NB4 (cell line): Measurements from ENCODE around the gene TTC32.
"Not testable (repeated sequence)": the region's sequence is repeated elsewhere in the genome, so short reads cannot be mapped to it uniquely, and the experiment has no call there.

Source experiments
- DNase-seq: peaks from one replicate; pipeline ENCODE4 v3.0.0; 2010; ENCODE audit warnings: low read depth
- H3K4me3 ChIP-seq: one replicate; pipeline ENCODE4 v1.5.1; 2011; ENCODE audit warnings: mild to moderate bottlenecking, low read depth, low read length, moderate library complexity
- MYC ChIP-seq: IDR thresholded peaks from 2 replicates; pipeline ENCODE4 v1.6.1; 2011; ENCODE audit warnings: low read depth, low read length
- POLR2A ChIP-seq: IDR thresholded peaks from 2 replicates; pipeline ENCODE4 v1.6.1; 2011; ENCODE audit warnings: mild to moderate bottlenecking; ENCODE audit not compliant: insufficient read length; ENCODE audit errors: extremely low read depth
- TF ChIP-seq, protein P1 (sequence below): IDR thresholded peaks from 2 replicates; pipeline ENCODE4 v1.6.1; 2011; ENCODE audit warnings: low read depth, low read length
- TF ChIP-seq, protein P2 (sequence below): IDR thresholded peaks from one replicate; pipeline ENCODE4 v1.5.1; 2012; ENCODE audit warnings: low read depth, low read length

The TTC32 gene

DNA sequence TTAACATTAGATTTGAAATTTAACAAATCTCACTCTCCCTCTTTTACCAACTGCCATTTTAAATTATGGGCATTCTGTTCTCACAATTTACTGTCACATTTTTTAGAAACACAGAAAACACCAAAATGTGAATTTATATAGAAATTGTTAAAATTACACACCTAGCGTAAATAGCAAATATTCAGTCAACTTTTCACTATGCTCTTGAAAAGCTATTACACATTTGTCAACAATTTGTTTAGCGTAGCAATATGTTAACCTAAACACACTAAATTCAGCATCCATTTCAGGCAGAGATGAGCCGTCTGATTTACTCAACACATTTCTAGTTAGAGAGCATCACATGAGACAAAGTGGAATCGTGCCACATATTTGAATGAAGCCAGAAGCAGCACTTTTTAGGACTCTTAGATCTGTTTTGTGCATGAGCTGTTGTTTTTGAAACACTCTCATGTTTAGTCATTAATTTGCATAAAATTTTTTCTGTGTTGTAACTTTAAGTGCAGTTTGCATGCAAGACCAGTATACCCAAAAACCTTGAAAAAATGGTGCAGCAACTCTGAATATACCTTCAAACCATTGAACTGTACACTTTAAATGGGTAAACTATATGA lies 8.2 kb downstream of the TTC32 start:
- DNase-seq, result no peak
- no peak overlapping the region for H3K4me3 ChIP-seq
- TF ChIP-seq POLR2A, result no peak
- no peak for TF ChIP-seq MYC
- TF ChIP-seq, protein P1, sequence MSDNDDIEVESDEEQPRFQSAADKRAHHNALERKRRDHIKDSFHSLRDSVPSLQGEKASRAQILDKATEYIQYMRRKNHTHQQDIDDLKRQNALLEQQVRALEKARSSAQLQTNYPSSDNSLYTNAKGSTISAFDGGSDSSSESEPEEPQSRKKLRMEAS, result no peak
- TF ChIP-seq, protein P2, sequence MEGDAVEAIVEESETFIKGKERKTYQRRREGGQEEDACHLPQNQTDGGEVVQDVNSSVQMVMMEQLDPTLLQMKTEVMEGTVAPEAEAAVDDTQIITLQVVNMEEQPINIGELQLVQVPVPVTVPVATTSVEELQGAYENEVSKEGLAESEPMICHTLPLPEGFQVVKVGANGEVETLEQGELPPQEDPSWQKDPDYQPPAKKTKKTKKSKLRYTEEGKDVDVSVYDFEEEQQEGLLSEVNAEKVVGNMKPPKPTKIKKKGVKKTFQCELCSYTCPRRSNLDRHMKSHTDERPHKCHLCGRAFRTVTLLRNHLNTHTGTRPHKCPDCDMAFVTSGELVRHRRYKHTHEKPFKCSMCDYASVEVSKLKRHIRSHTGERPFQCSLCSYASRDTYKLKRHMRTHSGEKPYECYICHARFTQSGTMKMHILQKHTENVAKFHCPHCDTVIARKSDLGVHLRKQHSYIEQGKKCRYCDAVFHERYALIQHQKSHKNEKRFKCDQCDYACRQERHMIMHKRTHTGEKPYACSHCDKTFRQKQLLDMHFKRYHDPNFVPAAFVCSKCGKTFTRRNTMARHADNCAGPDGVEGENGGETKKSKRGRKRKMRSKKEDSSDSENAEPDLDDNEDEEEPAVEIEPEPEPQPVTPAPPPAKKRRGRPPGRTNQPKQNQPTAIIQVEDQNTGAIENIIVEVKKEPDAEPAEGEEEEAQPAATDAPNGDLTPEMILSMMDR, result no peak

DNA sequence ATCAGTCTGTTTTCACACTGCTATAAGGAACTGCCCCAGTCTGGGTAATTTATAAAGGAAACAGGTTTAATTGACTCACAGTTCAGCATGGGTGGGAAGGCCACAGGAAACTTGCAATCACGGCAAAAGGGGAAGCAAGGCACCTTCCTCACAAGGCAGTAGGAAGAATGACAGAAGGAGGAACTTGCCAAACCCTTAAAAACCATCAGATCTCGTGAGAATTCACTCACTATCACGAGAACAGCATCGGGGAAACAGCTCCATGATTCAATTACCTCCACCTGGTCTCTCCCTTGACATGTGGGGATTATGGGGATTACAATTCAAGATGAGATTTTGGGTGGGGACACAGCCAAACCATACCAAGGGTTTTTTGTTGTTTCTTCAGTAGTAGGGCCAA lies 9.8 kb downstream of the TTC32 start:
- not testable (repeated sequence) for H3K4me3 ChIP-seq
- TF ChIP-seq, protein P1, result 0 out of 2 replicates have a peak, but pooled peaks have one; percentile 22
- DNase-seq, result peak; percentile 89

DNA sequence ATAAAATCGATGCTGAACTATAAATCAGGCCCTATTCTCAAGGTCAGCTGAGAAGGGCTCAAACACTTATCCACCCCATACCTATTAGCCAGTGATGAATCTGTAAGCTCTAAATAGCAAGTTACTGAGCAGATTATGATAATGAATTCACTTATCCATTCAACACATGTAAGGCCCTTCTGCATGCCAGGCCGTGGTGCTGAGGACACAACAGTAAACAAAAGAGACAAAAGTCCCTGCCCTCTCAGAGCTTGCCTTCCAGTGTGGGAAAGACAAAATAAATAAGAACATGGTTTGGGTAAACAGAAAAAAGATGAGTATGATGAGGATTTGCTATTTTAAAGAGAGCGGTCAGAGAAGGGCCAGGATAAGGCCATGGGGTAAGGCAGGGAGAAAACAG lies 11.7 kb downstream of the TTC32 start:
- no peak for DNase-seq
- H3K4me3 ChIP-seq, result no peak overlapping the region
- TF ChIP-seq POLR2A (no peak), MYC (no peak)
- TF ChIP-seq, protein P1, result no peak
- TF ChIP-seq, protein P2, result no peak

DNA sequence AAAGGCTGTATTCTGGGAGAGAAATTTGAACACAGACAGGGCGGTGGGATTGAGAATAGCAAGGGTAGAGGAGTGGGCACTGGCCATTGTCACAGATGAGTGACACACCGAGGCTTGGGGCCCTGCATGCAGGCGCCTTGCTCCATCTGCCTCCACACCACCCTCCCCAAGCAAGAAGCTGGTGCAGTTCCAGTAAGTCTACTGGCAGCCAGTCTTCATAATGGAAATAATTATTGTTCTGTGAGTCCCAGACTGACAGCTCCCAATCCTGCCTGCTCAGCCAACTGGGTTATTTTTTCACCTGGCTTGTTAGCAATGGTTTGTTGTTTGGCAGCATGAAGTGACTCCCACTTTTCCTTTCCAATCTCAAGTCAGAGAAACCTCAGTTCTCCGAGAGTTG lies 13.0 kb downstream of the TTC32 start:
- no peak overlapping the region for H3K4me3 ChIP-seq
- no peak for TF ChIP-seq POLR2A
- TF ChIP-seq MYC, result no peak
- TF ChIP-seq, protein P2, result no peak
- TF ChIP-seq, protein P1, result no peak

DNA sequence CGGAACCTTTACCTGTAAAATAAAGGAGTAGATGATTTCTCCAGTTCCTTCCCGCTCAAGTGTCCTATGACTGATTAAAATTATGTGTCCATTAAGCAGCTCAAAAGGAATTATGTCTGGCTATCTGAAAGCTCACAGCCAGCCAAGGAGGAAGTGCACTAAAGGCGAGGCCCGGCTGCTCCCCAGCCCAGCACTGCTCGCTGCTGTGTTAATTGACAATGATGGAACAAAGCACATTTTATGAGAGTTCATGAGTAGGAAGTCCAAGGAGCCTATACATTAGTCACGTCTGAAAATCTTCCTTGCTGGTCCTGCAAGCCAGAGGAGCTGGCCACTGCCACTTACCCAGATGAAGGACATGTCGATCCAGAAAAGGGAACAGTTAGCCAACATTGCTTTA lies 14.3 kb downstream of the TTC32 start:
- TF ChIP-seq MYC (no peak), POLR2A (no peak)
- TF ChIP-seq, protein P1, result no peak
- TF ChIP-seq, protein P2, result no peak
- H3K4me3 ChIP-seq, result no peak overlapping the region
- peak; percentile 27 for DNase-seq

More for the DNA sequence above, 13.0 kb downstream of the TTC32 start:
- no peak for DNase-seq

DNA sequence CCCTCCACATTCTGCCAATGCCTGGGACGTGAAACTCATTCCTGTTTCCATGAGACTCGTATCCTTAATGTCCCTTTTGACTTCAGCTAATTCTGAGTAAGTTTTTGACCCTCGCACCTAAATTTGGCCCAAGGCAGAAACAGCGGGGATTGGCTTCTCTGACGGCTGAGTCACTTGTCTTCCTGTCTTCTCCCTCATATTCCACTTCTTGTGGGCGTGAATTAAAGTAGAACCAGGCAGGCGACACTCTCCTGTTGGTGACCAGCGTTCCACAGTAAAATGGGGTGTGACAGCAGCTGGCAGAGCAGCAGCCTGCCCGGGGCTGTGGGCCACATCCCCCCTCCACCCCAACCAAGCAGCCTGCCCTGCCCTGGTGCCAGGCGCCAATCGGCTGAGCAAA lies 15.5 kb downstream of the TTC32 start:
- no peak overlapping the region for H3K4me3 ChIP-seq
- no peak for DNase-seq
- TF ChIP-seq, protein P1, result no peak

DNA sequence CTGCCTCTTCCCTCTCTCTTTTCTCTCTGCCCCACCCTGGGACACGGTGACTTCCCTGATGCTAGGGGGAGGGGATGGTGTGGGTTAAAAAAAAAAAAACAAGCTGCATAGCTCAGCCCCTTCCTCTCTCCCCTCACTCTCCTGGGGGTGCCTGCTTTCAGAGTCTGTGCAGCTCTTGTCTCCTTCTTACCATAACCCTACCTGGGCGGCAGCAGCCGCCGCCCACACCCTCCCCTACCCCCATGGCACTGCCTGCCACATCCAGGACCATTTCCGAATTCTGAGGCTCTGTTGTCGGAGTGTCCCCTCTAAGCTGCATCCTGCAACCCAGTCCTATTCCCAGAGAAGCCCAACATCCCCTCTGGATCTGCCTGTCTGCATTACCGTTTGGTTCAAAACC lies 16.0 kb downstream of the TTC32 start:
- TF ChIP-seq, protein P2, result no peak
- TF ChIP-seq POLR2A, result no peak
- no peak for TF ChIP-seq MYC
- TF ChIP-seq, protein P1, result no peak
- H3K4me3 ChIP-seq, result no peak overlapping the region
- DNase-seq, result no peak
